Activated T-cell treated with anti-CD3 and anti-CD28 coated beads, Interleukin-2, amount 50 U/mL, for 48 hours (primary cell): ENCODE measurements around the gene MNAT1.

Source experiments
- DNase-seq, 2 experiments: peaks; one replicate each; pipeline ENCODE4 v3.0.0-alpha.2; 2020

Gene MNAT1

DNA sequence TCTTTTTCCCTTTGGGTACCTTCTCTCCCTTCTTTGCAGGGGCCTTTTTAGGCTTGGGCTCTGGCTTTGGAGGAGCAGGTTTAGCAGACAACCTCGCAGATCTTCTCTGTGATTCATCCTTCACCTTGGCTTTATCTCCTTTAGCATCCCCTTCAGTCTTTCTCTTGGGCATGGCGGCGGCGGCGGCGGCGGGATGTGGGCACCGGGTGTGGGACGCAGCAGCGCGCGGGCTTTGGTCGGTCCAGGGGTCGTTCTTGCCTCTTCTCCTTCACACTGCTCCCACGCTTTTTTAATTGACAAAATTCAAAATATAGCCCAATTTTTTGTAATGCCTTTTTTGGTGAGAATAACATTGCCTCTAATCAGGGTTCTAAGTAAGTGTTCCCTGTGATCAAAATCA lies 237.7 kb downstream of the MNAT1 start:
- DNase-seq: no peak

DNA sequence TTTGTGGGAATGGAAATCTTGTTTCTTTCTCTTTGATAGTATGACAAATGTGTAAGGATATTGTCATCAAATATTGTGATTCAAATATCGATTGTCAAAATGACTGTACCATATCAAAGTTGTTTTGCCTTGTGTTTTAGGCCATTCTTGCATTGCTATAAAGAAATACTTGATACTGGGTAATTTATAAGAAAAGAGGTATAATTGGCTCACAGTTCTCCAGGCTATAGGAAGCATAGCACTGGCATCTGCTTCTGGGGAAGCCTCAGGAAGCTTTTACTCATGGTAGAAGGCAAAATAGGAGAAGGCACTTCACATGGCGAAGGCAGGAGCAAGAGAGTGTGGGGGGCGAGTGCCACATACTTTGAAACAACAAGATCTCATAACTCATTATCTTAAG lies 238.5 kb downstream of the MNAT1 start:
- DNase-seq: no peak

DNA sequence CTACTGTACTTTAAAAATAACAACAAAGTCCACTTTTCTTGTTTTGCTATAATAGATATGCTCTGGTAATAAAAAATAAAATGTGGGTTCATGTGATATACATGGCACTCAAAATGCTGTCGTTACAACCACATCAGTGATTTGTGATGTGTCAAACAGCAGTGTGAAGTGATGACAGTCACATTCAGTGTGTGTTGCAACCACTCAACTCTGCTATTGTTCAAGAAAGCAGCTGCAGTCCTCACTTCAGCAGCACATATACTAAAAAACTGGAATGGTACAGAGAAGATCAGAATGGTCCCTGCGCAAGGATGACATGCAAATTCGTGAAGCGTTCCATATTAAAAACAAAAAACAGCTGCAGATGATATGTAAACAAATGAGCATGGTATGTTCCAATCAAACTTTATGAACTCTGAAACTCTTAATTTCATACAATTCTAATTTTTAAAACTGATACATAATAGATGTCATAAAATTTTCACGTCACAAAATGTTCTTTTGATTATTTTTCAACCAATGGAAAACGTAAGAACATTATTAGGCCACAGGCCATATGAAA lies 239.6 kb downstream of the MNAT1 start:
- DNase-seq: no peak

DNA sequence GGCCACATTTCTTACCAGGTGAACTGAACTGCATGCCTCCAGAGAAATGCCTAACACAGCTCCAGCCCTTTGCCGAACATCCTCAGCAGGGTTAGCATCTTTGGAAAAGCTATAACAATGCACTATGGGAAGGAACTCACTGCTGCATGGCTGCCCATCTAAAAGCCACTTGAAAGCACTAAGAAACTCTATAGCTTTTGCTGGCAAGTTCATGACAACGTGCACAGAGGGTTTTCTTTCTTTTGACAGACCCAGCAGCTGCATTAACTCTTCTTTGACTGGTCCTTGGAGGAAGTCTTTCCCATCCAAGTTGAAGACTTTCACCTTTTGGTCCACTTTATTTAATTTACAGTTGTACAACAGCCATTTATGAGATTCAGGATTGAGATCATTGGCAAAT lies 241.0 kb downstream of the MNAT1 start:
- DNase-seq: no peak

DNA sequence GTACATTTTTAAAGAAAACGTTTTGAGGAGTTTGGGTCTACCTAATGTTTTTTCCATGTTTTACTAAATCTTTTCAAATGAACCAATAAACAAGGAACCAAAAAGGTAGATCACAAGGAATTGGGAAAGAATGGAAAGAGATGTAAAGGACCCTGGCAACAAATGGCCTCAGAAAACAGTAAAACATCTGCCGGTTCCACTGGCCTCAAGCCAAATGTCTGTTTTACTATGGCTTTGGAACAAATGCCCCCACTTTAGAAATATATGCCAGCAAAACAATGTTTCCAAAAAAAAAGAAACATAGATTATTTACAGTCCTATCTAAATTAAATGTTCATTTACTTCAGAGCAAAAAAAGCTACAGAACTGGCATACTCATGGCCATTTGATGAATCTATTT lies 243.3 kb downstream of the MNAT1 start:
- DNase-seq: no peak

DNA sequence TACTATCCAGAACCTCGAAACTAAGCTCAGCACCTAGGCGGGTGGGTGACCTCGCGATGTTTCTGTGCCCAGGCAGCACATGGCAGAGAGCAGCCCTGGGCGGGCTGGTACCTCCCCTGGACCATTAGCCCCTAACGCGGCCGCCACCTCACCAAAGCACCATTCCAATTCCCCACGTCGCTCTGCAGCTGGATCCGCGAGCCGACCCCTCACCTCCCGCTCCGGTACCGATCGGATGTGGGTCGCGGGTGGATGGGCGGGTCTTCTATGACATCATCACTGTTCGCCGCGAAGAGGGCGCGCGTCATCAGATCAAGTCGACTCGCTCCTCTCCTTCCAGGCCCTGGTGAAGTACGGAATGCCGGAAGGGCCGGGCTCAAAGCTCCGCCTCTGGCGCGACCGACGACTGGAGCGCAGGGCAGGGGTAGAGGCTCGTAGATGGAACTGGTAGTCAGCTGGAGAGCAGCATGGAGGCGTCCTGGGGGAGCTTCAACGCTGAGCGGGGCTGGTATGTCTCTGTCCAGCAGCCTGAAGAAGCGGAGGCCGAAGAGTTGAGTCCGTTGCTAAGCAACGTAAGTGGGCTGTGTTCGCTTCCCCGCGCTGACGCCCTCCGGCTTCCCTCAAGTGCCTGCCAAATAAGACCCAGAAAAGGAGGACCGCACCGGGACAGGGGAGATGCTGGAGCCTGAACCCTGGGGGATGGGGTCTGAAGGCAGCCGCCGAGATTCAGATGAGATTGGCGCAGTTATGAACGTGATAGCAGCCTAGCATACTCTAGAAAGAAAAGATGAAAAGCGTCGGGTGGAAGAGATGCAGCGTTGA lies 246.5 kb downstream of the MNAT1 start, which contains the start of the genes SLC38A6 and TRMT5:
Gene SLC38A6, plus strand, starts transcription at position 435 of the 822 bp plus-strand sequence. Its CDS starts 33 bp downstream, at position 468.
Gene TRMT5, minus strand, starts transcription at position 269 of the 822 bp plus-strand sequence. Its CDS starts 106 bp downstream, at position 163.
- DNase-seq: peak; percentile 95 to 96

DNA sequence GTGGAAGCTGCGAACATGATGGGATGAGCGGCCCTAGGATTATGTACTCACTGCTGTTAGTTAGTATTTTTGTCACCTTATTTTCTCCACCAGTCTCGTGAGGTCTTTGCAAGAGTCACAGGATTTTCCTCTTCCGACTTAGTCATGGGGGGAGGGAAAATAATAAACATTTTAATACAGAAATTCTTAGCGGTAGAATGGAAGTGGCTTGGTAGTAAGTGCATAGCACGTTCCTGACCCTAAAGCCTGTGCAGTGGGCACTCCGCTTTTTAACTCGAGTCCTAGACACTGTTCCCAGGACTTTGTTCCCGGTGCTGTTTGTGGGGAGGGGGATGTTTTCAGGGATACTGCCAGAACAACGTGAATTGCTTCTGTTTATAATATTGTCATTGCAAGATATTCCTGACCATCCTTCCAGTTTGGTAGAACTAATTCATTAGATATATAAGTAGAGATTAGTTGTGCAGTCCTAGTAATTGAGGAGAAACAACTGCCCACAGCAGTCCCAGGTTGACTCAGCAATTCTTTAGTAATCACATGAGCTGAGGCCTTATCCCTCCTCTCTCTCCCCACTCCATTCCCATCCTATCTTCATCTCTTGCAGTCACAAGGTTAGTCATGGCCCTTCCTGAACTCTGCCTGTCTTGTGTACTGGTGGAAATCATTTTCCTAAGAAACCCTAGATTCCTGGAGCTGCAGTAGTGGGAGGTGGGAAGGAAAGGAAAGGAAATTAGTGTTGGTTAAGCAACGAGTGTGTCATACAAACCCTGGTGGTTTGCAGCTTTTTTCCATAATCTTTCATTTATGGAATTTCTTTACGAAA lies 247.3 kb downstream of the MNAT1 start:
- DNase-seq: no peak

GRCh38 chr14:60984196-60984595 lies 249.6 kb downstream of the MNAT1 start:
- DNase-seq: no peak

DNA sequence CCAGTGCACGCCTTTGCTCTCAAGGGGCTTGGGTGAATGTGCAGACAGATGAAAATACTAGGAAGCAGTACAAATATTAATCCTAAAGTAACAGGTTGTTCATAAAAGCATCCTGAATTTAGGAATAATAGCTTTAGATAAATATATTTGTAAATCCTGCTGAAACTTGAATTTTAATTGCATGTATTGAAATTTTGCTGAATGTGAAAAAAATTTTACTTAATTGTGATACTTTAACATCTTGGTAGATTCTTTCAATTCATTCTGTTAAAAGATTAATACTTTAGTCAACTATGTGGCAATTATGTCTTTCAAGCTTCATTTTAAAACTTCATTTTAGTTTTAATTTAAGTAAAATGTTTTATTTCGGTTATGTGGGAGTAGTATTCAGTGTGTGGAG lies 251.9 kb downstream of the MNAT1 start:
- DNase-seq: no peak

- no peak for DNase-seq
Observed at GRCh38 chr14:60989599-60989998, 255.0 kb downstream of the MNAT1 start.

DNA sequence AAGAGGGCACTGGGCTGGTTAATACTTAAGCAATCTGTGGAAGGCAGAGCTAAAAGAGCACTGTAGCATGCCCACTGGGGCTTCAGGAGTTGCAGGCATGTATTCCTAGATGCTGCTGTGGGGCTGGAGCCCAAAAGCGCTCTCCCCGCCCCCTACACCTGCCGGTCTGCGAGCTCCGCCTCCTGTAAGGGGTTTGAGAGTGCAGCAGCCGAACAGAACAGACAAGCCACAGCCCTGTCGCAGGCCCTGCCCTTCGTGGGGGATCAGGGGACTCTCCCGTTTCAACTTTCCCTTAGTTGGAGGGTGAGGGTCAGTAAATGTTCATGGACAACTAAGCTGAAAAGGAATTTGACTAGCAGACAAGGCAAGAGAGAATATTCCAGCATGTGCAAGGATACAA lies 264.1 kb downstream of the MNAT1 start:
- no peak for DNase-seq

DNA sequence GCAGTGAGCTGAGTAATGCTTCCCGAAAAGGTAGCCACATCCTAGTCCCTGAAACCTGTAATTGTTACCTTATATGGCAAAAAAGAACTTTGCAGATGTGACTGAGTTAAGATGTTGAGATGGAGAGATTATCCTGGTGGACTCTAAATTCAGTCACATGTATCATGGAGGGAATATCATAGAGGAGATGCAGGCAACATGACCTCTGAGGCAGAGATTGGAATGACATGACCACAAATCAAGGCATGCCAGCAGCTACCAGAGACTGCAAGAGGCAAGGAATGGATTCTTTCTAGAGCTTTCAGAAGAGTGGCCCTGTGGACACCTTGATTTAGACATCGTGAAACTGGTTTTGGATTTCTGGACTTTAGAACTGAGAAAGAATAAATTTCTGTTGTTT lies 265.0 kb downstream of the MNAT1 start:
- DNase-seq: no peak

- no peak for DNase-seq
Observed at GRCh38 chr14:61003571-61003970, 269.0 kb downstream of the MNAT1 start.

DNA sequence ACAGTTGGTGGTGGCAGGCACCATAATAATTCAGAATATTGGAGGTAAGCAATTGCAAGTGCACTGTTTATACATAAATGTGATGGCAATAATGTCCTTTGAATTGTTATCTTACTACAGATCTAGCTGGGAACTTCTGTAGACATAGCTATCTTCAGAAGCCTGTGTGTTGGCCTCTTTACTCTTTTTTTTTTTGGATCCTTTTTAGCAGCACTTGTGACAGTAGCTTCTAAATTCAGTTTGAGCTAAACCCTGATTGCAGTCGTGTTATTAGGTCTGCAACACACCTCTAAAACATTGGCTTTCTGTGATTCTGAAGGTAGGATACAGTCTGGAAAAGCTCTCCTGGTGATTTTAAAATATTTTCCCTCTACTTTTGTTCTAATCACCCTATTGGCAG lies 285.0 kb downstream of the MNAT1 start:
- no peak for DNase-seq
